HG03095 (cell line): Measurements from ENCODE around the gene APRT.

ENCODE experiments used
- ATAC-seq: cut with Tn5 transposase; IDR thresholded peaks from one replicate; pipeline ENCODE4 v1.9.1; 2021; ENCODE audit warnings: moderate library complexity; ENCODE audit not compliant: unreplicated experiment

The APRT gene

GRCh38 chr16:88760424-88761142 is 51.1 kb downstream of the APRT start:
- ATAC-seq, result no peak

- no peak for ATAC-seq
Measured at GRCh38 chr16:88759976-88760350, 51.8 kb downstream of the APRT start.
